Measurements from ENCODE around the gene PLCG2. TPM values are rescaled to one million over a fixed set of nuclear protein-coding genes. Genes with fewer than 3 reads are reported as not detected.

Gene PLCG2
- total RNA-seq, 2 experiments from 2014 or later: 196 to 485 TPM

GRCh38 chr16:81901484-81901883 is 122.4 kb downstream of the PLCG2 start:
- CTCF ChIA-PET (ENCODE audit: unreplicated experiment): no interaction called here
- BruUV-seq (replicated peaks): no TSS peak
- DNase-seq (ENCODE audit: low spot score): no peak
- no peaks in the 10 kb centered on the region for H3K9me3 ChIP-seq (ENCODE audit: low read length)
- POLR2A ChIA-PET: interaction anchor here (0.7 kb wide), 1 partner anchor 23 kb away, joined by 3 read pairs; no protein-coding TSS in a partner anchor
- TF ChIP-seq EZH2phosphoT487 (IDR thresholded peaks at IDR 0.05; ENCODE audit: borderline replicate concordance, low read depth, low read length): no peak
- TF ChIP-seq, protein P1, sequence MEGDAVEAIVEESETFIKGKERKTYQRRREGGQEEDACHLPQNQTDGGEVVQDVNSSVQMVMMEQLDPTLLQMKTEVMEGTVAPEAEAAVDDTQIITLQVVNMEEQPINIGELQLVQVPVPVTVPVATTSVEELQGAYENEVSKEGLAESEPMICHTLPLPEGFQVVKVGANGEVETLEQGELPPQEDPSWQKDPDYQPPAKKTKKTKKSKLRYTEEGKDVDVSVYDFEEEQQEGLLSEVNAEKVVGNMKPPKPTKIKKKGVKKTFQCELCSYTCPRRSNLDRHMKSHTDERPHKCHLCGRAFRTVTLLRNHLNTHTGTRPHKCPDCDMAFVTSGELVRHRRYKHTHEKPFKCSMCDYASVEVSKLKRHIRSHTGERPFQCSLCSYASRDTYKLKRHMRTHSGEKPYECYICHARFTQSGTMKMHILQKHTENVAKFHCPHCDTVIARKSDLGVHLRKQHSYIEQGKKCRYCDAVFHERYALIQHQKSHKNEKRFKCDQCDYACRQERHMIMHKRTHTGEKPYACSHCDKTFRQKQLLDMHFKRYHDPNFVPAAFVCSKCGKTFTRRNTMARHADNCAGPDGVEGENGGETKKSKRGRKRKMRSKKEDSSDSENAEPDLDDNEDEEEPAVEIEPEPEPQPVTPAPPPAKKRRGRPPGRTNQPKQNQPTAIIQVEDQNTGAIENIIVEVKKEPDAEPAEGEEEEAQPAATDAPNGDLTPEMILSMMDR (conservative IDR thresholded peaks at IDR 0.05; ENCODE audit: low read length): no peak
- no peak overlapping the region for H3K4me2 ChIP-seq (ENCODE audit: low read length)
- H3K4me1 ChIP-seq (ENCODE audit: insufficient read depth, low read length, poor library complexity, severe bottlenecking): no peaks in the 10 kb centered on the region
- no peaks in the 10 kb centered on the region; the same call in 1 of the 2 replicates for H3K79me2 ChIP-seq (ENCODE audit: insufficient read depth, low read depth, low read length)
- H3K36me3 ChIP-seq (ENCODE audit: insufficient read depth, low read length): peaks cover 98% of the 10 kb centered on the region
- intact Hi-C loops (cut with micrococcal nuclease; ENCODE audit: unreplicated experiment): no loop called here
- H3K9me2 ChIP-seq (ENCODE audit: insufficient read depth, low read length): no peaks in the 10 kb centered on the region
- no peak overlapping the region for H2AFZ ChIP-seq (ENCODE audit: low read length)
- H3K4me3 ChIP-seq (ENCODE audit: low read depth, low read length, poor library complexity, severe bottlenecking): no peak overlapping the region
- H3K27ac ChIP-seq (ENCODE audit: low read depth, low read length, poor library complexity, severe bottlenecking): no peak overlapping the region
- no peaks in the 10 kb centered on the region for H4K20me1 ChIP-seq (ENCODE audit: insufficient read depth, low read length)

GRCh38 chr16:81902025-81902424 is 122.9 kb downstream of the PLCG2 start:
- TF ChIP-seq, protein P1 (conservative IDR thresholded peaks at IDR 0.05; ENCODE audit: low read length): no peak
- TF ChIP-seq EZH2phosphoT487 (IDR thresholded peaks at IDR 0.05; ENCODE audit: borderline replicate concordance, low read depth, low read length): no peak
- no peaks in the 10 kb centered on the region for H3K9me2 ChIP-seq (ENCODE audit: insufficient read depth, low read length)
- H3K4me1 ChIP-seq (ENCODE audit: insufficient read depth, low read length, poor library complexity, severe bottlenecking): no peaks in the 10 kb centered on the region
- H3K4me3 ChIP-seq (ENCODE audit: low read depth, low read length, poor library complexity, severe bottlenecking): no peak overlapping the region
- peaks cover 95% of the 10 kb centered on the region for H3K36me3 ChIP-seq (ENCODE audit: insufficient read depth, low read length)
- DNase-seq (ENCODE audit: low spot score): no peak
- no peak overlapping the region for H3K4me2 ChIP-seq (ENCODE audit: low read length)
- no peaks in the 10 kb centered on the region for H4K20me1 ChIP-seq (ENCODE audit: insufficient read depth, low read length)
- H3K79me2 ChIP-seq (ENCODE audit: insufficient read depth, low read depth, low read length): no peaks in the 10 kb centered on the region; the same call in 1 of the 2 replicates
- ChIA-PET POLR2A (interaction anchor here (0.7 kb wide), 1 partner anchor 23 kb away, joined by 3 read pairs; no protein-coding TSS in a partner anchor), CTCF (ENCODE audit: unreplicated experiment) (no interaction called here)
- no peaks in the 10 kb centered on the region for H3K9me3 ChIP-seq (ENCODE audit: low read length)
- H3K27ac ChIP-seq (ENCODE audit: low read depth, low read length, poor library complexity, severe bottlenecking): no peak overlapping the region
- no peak overlapping the region for H2AFZ ChIP-seq (ENCODE audit: low read length)
- intact Hi-C loops (cut with micrococcal nuclease; ENCODE audit: unreplicated experiment): no loop called here
- no TSS peak for BruUV-seq (replicated peaks)

GRCh38 chr16:81904320-81904719 is 125.2 kb downstream of the PLCG2 start:
- POLR2A ChIA-PET: interaction anchor here (0.5 kb wide), 1 partner anchor 741 kb away, joined by 3 read pairs; no protein-coding TSS in a partner anchor
- Histone ChIP-seq H3K4me1 (ENCODE audit: insufficient read depth, low read length, poor library complexity, severe bottlenecking) (no peaks in the 10 kb centered on the region), H3K9me2 (ENCODE audit: insufficient read depth, low read length) (no peaks in the 10 kb centered on the region), H3K36me3 (ENCODE audit: insufficient read depth, low read length) (peaks cover 98% of the 10 kb centered on the region), H4K20me1 (ENCODE audit: insufficient read depth, low read length) (no peaks in the 10 kb centered on the region), H3K79me2 (ENCODE audit: insufficient read depth, low read depth, low read length) (no peaks in the 10 kb centered on the region), H3K27ac (ENCODE audit: low read depth, low read length, poor library complexity, severe bottlenecking) (no peak overlapping the region), H3K4me2 (ENCODE audit: low read length) (no peak overlapping the region), H3K9me3 (ENCODE audit: low read length) (no peaks in the 10 kb centered on the region), H2AFZ (ENCODE audit: low read length) (no peak overlapping the region), H3K4me3 (ENCODE audit: low read depth, low read length, poor library complexity, severe bottlenecking) (no peak overlapping the region)
- DNase-seq (ENCODE audit: low spot score): no peak
- BruUV-seq (replicated peaks): no TSS peak
- intact Hi-C loops (cut with micrococcal nuclease; ENCODE audit: unreplicated experiment): no loop called here
- CTCF ChIA-PET (ENCODE audit: unreplicated experiment): no interaction called here
- TF ChIP-seq EZH2phosphoT487 (IDR thresholded peaks at IDR 0.05; ENCODE audit: borderline replicate concordance, low read depth, low read length): no peak
- TF ChIP-seq, protein P1 (conservative IDR thresholded peaks at IDR 0.05; ENCODE audit: low read length): no peak

All from OCI-LY7 (cell line).